Effector memory CD4-positive, alpha-beta T cell (primary cell): ENCODE measurements around the gene CCDC63.

Experiments
- DNase-seq, 3 donors: peaks; one replicate each; pipeline ENCODE4 v3.0.0-alpha.2; 2020
- H3K27ac ChIP-seq: 2 replicates; pipeline ENCODE4 v1.7.0; 2013; ENCODE audit warnings: mild to moderate bottlenecking, low read length, moderate library complexity; ENCODE audit not compliant: insufficient read depth, poor library complexity, severe bottlenecking
- H3K27me3 ChIP-seq: replicated peaks from 2 replicates; pipeline ENCODE4 v1.7.0; 2013; ENCODE audit warnings: mild to moderate bottlenecking, low read length; ENCODE audit not compliant: insufficient read depth, control insufficient read depth, poor library complexity, severe bottlenecking
- H3K36me3 ChIP-seq: 2 replicates; pipeline ENCODE4 v1.7.0; 2013; ENCODE audit warnings: mild to moderate bottlenecking, low read length, moderate library complexity; ENCODE audit not compliant: control insufficient read depth, insufficient read depth
- H3K4me1 ChIP-seq: 2 replicates; pipeline ENCODE4 v1.7.0; 2013; ENCODE audit warnings: low read length, mild to moderate bottlenecking; ENCODE audit not compliant: control insufficient read depth, insufficient read depth, poor library complexity, severe bottlenecking
- H3K4me3 ChIP-seq: 2 replicates; pipeline ENCODE4 v1.7.0; 2013; ENCODE audit warnings: low read length, low read depth, mild to moderate bottlenecking; ENCODE audit not compliant: insufficient read depth, poor library complexity, severe bottlenecking
- H3K9me3 ChIP-seq: 2 replicates; pipeline ENCODE4 v1.7.0; 2013; ENCODE audit warnings: mild to moderate bottlenecking, low read length, moderate library complexity; ENCODE audit not compliant: control insufficient read depth

The CCDC63 gene

DNA sequence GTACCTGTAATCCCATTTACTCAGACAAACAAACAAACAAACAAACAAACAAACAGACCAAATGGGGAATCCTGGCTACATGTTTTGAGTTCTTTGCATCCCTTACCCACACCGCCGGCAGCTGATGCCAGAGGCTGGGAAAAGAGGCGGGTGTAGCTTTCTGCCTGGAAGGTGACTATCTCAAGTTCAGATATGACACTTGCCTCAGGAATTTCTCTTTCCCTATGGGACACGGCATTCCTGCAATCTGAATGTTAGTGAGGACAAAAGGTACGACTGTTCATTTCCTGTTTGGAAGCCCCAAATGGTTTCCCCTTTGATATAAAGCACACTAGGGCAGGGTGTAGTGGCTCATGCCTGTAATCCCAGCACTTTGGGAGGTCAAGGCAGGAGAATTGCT, 70.7 kb downstream of the CCDC63 start:
- DNase-seq: no peak

DNA sequence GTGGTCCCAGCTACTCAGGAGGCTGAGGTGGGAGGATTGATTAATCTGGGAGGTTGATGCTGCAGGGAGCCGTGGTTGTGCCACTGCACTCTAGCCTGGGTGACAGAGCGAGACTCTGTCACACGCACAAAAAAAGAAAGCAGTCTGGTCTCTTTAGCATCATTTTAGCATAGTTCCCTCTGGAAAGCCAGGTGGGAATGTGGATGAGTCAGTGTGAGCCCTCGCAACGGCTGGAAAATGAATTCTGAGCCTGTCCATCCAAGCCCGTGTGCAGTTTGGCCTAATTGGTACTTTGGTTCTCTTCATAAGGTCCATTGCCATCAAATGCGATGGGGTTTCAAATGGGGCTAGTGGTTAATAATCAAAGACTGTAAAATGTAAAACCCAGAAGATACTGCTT, 71.2 kb downstream of the CCDC63 start:
- H3K27ac ChIP-seq: no peak overlapping the region
- no peak overlapping the region for H3K4me3 ChIP-seq
- no peaks in the 10 kb centered on the region for H3K9me3 ChIP-seq
- H3K4me1 ChIP-seq: no peaks in the 10 kb centered on the region
- H3K36me3 ChIP-seq: no peaks in the 10 kb centered on the region
- DNase-seq: no peak
- H3K27me3 ChIP-seq: no peaks in the 10 kb centered on the region

More for the DNA sequence above, 70.7 kb downstream of the CCDC63 start:
- H3K27me3 ChIP-seq: no peaks in the 10 kb centered on the region
- no peaks in the 10 kb centered on the region for H3K36me3 ChIP-seq
- H3K4me1 ChIP-seq: no peaks in the 10 kb centered on the region
- no peak overlapping the region for H3K27ac ChIP-seq
- H3K4me3 ChIP-seq: no peak overlapping the region
- no peaks in the 10 kb centered on the region for H3K9me3 ChIP-seq

DNA sequence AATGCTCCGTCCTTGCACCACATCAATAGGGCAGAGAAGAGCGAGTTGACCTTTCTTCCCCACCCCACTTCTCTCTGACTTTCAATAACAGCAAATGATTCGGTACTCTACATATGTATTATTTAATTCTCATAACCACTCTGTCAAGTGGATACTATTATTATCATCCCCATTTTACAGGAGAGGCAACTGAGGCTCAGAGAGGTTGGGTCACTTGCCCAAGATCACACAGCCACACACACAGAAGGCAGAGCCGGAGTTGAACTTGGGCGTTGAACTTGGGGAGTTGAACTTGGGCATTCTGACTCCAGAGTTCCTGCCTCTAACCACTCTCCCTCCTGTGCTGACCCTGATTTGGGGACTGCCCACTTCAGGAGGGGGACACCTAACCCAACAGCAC, 72.9 kb downstream of the CCDC63 start:
- no peaks in the 10 kb centered on the region for H3K4me1 ChIP-seq
- DNase-seq: no peak
- H3K27me3 ChIP-seq: no peaks in the 10 kb centered on the region
- H3K9me3 ChIP-seq: no peaks in the 10 kb centered on the region
- H3K4me3 ChIP-seq: no peak overlapping the region
- no peaks in the 10 kb centered on the region for H3K36me3 ChIP-seq
- no peak overlapping the region for H3K27ac ChIP-seq

DNA sequence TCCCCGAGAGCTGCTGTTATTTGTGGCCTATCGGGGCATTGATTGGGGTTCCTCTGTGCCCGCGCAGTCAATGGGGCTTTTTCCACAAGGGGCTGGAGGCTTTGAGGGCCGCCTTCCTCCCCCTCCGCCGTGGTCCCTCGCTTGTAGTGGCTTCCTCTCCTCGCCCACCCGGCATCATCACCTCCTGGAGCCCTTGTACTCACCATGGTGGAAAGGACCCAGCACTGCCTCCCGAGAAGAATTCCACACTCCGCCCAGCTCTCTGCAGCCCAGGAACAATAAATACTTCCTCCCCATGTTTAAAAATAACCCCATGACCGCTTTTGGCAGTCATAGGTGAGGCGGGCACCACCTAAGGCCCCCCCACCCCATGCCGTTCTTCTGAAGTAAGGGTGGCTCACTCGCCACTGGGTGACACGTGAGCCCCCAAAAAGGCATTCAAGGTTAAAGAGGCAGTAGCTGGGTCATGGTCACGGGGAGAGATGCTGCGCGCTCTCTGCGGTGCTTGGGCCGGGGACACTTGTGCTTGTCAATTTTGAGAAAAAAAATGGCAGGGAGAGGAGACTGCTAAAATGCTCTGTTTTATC, 73.6 kb downstream of the CCDC63 start, which contains the start of gene MYL2:
Gene MYL2 (minus strand): TSS at position 256 of the 587 bp plus-strand sequence. CDS start 50 bp downstream, at position 206.
- no peaks in the 10 kb centered on the region for H3K36me3 ChIP-seq
- H3K4me1 ChIP-seq: no peaks in the 10 kb centered on the region
- H3K27me3 ChIP-seq: no peaks in the 10 kb centered on the region
- H3K9me3 ChIP-seq: no peaks in the 10 kb centered on the region
- H3K27ac ChIP-seq: no peak within 1 kb of the TSS
- no peak for DNase-seq
- H3K4me3 ChIP-seq: no peak within 1 kb of the TSS

DNA sequence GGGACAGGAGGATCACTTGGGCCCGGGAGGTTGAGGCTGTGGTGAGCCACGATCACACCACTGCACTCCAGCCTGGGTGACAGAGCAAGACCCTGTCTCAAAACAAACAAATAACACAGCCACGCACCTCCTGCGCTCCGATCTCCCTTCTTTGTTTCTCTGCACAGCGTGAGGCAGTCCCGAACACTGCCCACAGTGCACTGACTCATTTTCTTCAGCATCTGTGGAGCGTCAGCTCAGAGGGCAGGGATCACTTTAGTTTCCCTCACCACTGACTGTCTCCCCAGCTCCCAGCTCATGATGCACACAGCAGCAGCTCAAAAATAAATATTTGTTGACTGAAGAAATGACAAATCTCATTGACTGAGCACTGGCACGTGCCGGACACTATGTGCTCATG, 74.5 kb downstream of the CCDC63 start:
- Histone ChIP-seq H3K27me3 (no peaks in the 10 kb centered on the region), H3K36me3 (no peaks in the 10 kb centered on the region), H3K4me1 (no peaks in the 10 kb centered on the region), H3K4me3 (no peak overlapping the region), H3K9me3 (no peaks in the 10 kb centered on the region), H3K27ac (no peak overlapping the region)
- no peak for DNase-seq

DNA sequence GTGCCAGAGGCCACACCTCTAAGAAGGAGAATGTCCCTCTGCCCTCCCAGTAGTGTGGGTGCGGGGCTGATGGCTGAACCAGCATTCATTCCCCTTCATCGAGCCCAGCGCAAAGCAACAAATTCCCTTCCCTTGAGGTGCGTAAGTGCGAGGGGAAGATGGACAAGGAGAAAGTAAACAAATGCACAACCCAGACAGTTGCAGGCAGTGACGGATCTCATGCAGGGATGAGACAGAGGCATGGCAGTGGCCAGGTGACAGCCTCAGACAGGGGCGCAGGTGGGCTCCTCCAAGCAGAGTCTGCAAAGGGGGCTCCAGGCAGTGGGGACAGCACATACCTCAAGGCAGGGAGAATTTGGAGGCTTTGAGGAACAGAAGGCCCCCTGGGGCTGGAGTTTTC, 75.9 kb downstream of the CCDC63 start:
- H3K27me3 ChIP-seq: no peaks in the 10 kb centered on the region
- no peaks in the 10 kb centered on the region for H3K9me3 ChIP-seq
- DNase-seq: no peak
- no peak overlapping the region for H3K27ac ChIP-seq
- H3K36me3 ChIP-seq: no peaks in the 10 kb centered on the region
- H3K4me1 ChIP-seq: no peaks in the 10 kb centered on the region
- no peak overlapping the region for H3K4me3 ChIP-seq

DNA sequence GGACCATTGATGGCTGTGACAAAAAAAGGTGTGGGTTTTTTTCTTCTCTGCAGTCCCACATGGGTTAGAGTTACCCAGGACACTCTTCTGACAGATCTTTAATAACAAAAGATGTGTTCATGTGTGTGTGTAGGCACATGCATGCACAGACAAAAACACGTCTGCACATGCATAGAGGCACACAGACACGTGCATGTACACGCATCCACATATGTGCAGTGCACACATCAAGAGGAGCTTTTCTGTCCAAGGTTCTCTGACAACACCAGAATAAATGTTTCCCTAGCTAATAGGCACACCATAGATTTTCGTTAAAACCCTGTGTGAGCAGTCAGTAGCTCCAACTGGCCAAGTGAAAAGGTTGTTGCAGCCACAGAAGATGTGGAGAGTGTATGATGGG, 76.4 kb downstream of the CCDC63 start:
- H3K4me1 ChIP-seq: no peaks in the 10 kb centered on the region
- H3K9me3 ChIP-seq: no peaks in the 10 kb centered on the region
- H3K36me3 ChIP-seq: no peaks in the 10 kb centered on the region
- no peak overlapping the region for H3K4me3 ChIP-seq
- no peak overlapping the region for H3K27ac ChIP-seq
- no peaks in the 10 kb centered on the region for H3K27me3 ChIP-seq
- no peak for DNase-seq

DNA sequence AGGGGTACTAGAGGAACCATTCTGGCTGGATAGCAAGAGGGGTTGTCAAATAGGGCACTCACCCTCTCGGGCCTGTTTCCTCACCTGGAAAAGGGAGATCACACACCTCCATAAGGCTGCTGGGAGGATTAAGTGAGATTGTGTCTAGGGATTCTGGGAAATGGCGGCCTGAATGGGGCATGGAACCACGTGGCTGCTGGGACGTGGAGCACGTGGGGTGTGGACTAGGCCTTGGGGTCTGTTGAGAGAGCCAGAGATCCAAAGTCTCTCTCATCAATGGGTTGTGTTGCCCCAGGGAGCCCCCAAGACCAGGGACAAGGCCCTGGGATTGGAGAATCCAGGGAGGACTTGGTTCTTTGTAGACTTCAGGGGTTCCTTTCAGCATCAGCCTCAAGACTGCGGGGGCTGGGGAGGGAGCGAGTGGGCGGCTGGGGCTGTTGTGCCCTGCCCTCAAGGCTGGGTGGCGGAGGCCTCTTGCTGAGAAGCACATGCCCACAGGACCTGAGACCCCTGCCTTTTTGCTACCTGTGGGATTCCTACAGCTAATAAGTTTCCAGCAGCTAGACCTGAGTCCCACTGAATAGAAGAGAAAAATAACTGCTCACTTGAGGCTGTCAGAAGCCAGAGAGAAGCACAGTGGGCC, 77.0 kb downstream of the CCDC63 start:
- H3K27me3 ChIP-seq: no peaks in the 10 kb centered on the region
- DNase-seq: no peak
- H3K9me3 ChIP-seq: no peaks in the 10 kb centered on the region
- H3K36me3 ChIP-seq: no peaks in the 10 kb centered on the region
- H3K27ac ChIP-seq: no peak overlapping the region
- no peak overlapping the region for H3K4me3 ChIP-seq
- H3K4me1 ChIP-seq: no peaks in the 10 kb centered on the region

DNA sequence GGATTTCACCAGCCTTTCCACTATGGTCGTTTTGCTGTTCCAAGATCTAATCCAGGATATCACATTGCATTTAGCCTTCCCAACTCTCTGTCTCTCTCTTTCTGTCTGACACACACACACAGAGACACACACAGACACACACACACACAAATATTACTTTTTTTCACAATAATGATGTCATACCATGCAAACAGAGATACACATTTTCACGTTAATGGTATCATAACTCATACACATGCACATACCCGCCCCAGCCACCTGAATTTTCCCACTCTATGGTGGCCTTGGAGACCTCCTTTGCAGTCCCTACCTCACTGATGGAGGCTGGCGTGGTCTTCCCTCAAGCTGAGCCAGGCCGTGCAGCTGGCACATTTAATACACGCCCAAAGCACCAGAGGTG, 80.8 kb downstream of the CCDC63 start:
- H3K27me3 ChIP-seq: no peaks in the 10 kb centered on the region
- no peaks in the 10 kb centered on the region for H3K9me3 ChIP-seq
- no peaks in the 10 kb centered on the region for H3K36me3 ChIP-seq
- no peak overlapping the region for H3K27ac ChIP-seq
- no peak overlapping the region for H3K4me3 ChIP-seq
- H3K4me1 ChIP-seq: no peaks in the 10 kb centered on the region
- DNase-seq: no peak

DNA sequence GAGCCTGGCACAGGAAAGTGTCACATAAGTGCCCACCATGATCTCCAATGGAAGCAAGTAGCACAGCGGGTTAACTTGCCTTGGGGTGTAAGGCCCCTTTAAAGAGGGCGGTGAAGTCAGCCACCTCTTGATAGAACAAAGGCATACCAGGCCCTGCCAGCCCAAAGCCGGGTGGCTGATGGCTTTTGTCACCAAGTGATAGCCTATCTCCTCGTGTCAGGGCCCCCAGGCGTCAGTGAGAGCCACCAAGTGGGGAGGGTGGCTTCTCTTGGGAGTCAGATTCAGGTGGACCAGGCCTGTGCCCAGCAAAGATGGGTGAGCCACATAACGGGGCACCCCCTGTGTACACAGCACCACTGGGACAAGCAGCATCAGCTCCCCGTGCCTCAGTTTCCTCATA, 81.9 kb downstream of the CCDC63 start:
- no peaks in the 10 kb centered on the region for H3K27me3 ChIP-seq
- H3K36me3 ChIP-seq: no peaks in the 10 kb centered on the region
- H3K4me1 ChIP-seq: no peaks in the 10 kb centered on the region
- H3K27ac ChIP-seq: no peak overlapping the region
- no peak overlapping the region for H3K4me3 ChIP-seq
- DNase-seq: no peak
- no peaks in the 10 kb centered on the region for H3K9me3 ChIP-seq
